Stimulated activated CD4-positive, alpha-beta T cell treated with anti-CD3 and anti-CD28 coated beads, TNF-alpha, amount 100 ng/mL, for 24 hours (primary cell): ENCODE data around the gene ERG28.
"Not testable (repeated sequence)": the region's sequence is repeated elsewhere in the genome, so short reads cannot be mapped to it uniquely, and the experiment has no call there.

Source experiments
- DNase-seq, 3 experiments: peaks; one replicate each; pipeline ENCODE4 v3.0.0-alpha.2; 2020; ENCODE audit warnings: low read depth in 3 of 3

ERG28 gene

DNA sequence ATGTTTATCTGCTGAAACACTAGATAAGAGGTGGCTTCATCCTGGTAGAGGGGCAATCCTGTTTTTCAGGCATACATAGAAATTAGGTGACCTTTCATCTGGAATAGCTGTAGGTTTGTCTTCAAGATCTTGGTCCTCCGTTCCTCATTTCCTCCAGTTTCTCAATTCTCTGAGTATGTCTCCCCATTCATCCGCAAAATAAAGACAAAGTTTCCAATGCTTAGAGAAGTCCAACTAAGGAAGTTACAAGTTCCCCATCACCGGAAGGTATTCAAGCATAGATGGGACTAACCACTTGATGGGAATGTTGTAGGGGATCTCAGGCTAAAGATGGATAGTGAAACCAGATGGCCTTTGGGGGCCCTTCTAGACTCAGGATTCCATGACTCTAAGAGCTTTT, 34.3 kb downstream of the ERG28 start:
- DNase-seq, result no peak

DNA sequence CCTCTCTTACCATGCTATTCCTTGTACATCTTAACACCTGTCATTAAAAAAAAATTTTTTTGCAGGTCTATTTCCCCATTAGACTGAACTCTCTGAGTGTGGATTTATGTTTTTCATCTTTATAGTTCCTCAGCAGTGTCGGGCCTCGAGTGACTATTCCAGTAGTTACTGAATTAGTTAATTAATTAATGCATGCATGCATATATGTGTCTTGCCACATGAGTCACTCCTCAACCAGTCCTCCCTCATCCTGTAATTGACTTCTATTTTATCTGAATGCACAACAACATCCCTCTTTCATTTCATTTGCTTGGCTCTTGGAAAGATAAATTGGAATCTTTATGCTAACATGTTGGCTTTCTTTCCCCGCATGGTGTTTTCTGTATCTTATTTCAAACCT, 35.6 kb downstream of the ERG28 start:
- DNase-seq, result no peak

GRCh38 chr14:75619548-75619947, 41.1 kb downstream of the ERG28 start:
- no peak for DNase-seq

DNA sequence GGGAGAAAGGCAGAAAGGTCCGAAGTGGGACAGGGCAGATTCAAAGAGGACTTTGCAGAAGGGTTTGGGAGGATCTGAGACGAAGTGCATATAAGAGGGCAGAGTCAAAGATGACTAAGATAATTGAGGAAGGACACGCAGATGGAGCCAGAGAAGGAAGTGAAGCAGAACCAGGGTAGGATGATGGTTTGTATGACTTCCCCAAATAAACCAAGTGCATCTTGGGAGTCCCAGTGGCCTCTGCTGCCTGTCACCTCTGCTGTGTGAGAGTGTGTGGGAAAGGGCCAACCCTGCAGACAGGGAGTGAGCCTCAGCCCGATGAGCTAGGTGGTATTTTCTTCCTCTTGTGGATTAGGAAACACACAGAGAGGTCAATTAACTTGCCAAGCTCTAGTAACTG, 45.5 kb downstream of the ERG28 start:
- DNase-seq, result no peak

DNA sequence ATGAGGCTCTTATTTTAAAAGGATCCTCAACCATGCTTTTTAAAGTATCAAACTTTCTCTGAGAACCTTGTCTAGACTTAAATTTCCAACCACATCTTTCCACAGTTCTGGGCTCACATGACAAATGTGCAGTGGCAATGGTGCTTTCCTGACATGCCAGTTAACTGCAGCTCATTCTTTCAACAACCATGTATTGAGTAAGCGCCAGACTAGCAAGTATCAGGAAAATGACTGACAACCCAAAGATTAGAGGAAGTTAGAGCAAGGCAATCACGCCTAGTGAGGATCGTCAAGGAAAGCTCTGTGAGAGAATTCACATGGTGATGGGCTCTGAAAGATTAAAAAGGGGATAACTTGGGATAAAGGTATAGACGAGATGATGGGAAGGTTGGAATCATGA, 46.5 kb downstream of the ERG28 start:
- DNase-seq, result no peak

GRCh38 chr14:75612157-75612556, 48.5 kb downstream of the ERG28 start:
- no peak for DNase-seq

DNA sequence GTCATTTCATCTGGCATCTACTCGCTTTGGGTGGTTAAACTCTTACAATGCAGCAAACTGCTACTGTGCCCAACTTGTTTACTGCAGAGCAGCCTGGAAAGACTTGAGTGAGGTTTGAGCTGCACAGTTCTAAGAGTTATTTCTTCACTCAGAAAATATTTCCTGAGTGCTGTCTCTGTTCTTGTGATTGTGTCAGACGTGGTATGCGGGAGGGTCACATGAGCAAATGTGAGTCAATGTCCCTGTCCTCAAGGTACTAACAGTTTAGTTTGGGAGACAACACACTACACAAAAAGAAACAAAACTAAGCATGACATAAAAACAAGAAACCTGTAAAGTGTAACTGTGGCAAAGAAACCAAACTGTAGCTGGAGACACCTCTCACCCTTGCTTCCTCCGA, 49.8 kb downstream of the ERG28 start:
- no peak for DNase-seq

- no peak for DNase-seq
Observed at GRCh38 chr14:75609606-75610475, 50.8 kb downstream of the ERG28 start.

- no peak for DNase-seq
Observed at GRCh38 chr14:75609116-75609515, 51.6 kb downstream of the ERG28 start.

DNA sequence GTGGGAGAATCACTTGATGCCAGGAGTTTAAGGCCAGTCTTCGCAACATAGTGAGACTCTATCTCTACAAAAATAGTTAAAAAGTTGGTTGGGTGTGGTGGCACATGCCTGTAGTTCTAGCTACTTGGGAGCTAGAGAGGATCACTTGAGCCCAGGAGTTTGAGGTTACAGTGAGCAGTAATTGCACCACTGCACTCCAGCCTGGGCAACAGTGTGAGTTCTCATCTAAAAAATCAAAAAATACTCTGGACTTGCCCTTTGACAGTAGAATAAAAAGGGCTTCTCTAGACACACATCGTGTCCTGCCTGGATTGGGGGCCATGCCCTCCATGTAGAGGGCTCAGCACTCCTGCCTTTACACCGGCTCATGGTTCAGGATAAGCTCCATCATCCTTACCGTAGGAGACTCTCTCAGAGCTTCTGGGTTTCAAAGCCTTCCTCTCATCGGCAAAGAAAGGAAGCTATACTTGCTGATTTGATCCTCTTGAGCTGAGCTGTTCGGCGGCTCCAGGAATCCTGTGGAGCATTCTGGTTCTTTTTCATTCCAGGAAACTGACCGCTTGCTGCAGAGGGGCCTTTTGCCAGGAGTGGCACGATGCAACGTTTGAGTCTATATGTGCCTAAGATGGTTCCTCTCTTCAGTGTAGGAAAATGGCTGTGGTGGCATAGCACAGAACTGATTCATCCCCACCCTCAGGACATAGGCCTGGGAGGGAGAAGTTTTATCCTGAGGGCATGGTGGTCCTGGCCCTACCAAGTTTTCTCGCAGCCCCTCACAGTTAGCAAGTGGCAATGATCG, 52.6 kb downstream of the ERG28 start:
- no peak for DNase-seq

DNA sequence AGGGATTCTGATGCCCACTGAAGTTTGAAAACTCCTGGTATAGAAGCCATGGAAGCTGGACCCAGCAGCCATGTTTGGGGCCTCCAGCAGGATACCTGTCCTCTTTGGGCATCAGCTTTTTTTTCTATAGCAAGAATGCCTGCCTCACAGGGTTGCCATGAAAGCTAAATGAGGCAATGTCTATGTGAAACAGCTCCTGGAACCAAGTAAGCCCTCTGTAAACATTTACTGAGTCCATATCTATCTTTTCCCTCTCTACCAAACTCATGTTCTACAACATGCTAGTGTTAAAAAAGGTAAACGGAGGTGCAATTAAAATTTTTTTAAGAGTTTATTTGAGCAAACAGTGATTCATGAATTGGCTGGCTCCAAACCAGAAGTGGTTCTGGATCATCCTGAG, 53.6 kb downstream of the ERG28 start:
- DNase-seq, result no peak

GRCh38 chr14:75605916-75606315, 54.8 kb downstream of the ERG28 start:
- no peak for DNase-seq

DNA sequence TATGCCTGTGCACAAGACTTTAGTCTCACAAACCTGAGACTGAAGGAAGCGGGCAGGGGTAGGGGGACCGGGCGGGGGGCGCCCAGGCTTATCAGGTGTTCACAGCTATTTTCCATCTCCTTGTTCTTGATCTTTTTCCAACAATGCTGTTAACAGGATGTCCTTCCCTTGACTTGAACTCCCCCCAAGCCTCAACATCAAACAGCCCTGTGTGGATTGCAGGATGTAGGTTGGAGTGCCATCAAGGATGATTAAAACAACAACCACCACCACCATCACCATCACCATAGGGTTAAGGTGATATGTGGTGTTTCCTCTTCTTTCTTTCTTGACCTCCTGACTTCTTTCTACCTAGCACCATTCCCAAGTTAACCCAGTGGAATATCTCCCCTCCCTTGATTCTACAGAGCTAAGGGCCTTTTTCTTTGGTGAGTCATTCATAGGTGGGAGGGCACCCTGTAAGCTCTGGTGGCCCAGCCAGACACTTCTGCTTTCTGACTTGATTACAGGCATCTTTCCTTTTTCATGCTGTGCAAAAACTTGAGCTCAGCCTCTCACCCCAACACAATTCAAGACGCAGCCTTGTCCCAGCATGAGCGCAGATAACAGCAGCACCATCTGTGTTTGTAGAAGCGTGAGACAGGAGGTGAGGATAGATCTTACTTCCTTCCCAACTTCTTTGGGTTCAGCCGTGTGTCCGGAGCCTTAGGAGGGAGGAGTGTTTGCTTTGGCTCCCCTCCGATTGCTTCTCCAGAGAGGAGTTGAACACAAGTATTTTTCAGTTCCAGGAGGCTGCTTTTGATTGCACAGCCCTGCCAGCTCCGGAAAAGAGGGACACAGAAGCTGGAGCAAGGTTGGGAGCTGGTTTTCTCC, 55.5 kb downstream of the ERG28 start:
- no peak for DNase-seq

GRCh38 chr14:75602503-75602902, 58.2 kb downstream of the ERG28 start:
- no peak for DNase-seq

- DNase-seq, result not testable (repeated sequence)
Observed at GRCh38 chr14:75601061-75601460, 59.6 kb downstream of the ERG28 start.

DNA sequence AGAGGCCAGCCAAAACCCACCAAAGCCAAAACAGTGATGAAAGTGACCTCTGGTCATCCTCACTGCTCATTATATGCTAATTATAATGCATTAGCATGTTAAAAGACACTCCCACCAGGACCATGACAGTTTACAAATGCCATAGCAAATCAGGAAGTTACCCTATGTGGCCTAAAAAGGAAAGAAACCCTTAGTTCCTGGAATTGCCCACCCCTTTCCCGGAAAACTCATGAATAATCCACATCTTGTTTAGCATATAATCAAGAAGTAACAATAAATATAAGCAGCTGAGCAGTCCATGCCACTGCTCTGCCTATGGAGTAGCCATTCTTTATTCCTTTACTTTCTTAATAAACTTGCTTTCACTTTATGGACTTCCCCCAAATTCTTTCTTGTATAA, 60.6 kb downstream of the ERG28 start:
- not testable (repeated sequence) for DNase-seq
